HepG2 (cell line): ENCODE measurements around the gene POU4F2.

Experiments
- ATAD3A ChIP-seq: sonication (generic); formaldehyde crosslinking; IDR thresholded peaks from 2 replicates; pipeline ENCODE4 v1.4.0; 2020; ENCODE audit warnings: missing genetic modification reagents
- ATF7-NPFF ChIP-seq: sonication (generic); formaldehyde crosslinking; IDR thresholded peaks from 2 replicates; pipeline ENCODE4 v1.8.1; 2023; ENCODE audit warnings: mild to moderate bottlenecking, low read depth, missing genetic modification reagents, moderate library complexity
- CCAR2 ChIP-seq: fragments of 200-400 bp; formaldehyde crosslinking; optimal IDR thresholded peaks from 2 replicates; pipeline ENCODE3; 2018; ENCODE audit warnings: low read depth, mild to moderate bottlenecking, low read length, moderate library complexity
- CREB1 ChIP-seq, 2 experiments: fragments of 450-650 bp in 1 of 2; IDR thresholded peaks; 2 replicates each; pipeline ENCODE4 v1.6.1; 2016 to 2017; ENCODE audit warnings: control low read depth in 1 of 2, mild to moderate bottlenecking in 1 of 2, missing compliant biosample characterization in 1 of 2, missing genetic modification characterization in 1 of 2
- ELF3 ChIP-seq: IDR thresholded peaks from 2 replicates; pipeline ENCODE4 v1.6.1; 2016; ENCODE audit warnings: missing genetic modification reagents, missing compliant biosample characterization
- KLF16 ChIP-seq, 2 experiments: sonication (generic) in 1 of 2; formaldehyde crosslinking in 1 of 2; IDR thresholded peaks; 2 replicates each; pipeline versions ENCODE4 v1.6.1 to v1.8.0; 2016 to 2023; ENCODE audit warnings: missing genetic modification reagents in 2 of 2, missing compliant biosample characterization in 1 of 2
- RFX5 ChIP-seq: IDR thresholded peaks from 2 replicates; pipeline ENCODE4 v1.6.1; 2011; ENCODE audit warnings: low read depth, low read length, improper control_type of control experiment
- SCMH1 ChIP-seq: sonication (generic); formaldehyde crosslinking; IDR thresholded peaks from 2 replicates; pipeline ENCODE4 v1.9.0; 2021; ENCODE audit warnings: missing genetic modification reagents, mild to moderate bottlenecking, borderline replicate concordance
- SNRNP70 ChIP-seq: fragments of 200-400 bp; formaldehyde crosslinking; IDR thresholded peaks from 2 replicates; pipeline ENCODE4 v1.6.1; 2017; ENCODE audit warnings: mild to moderate bottlenecking, low read depth, low read length, moderate library complexity
- ZMYM3 ChIP-seq: sonication (generic); formaldehyde crosslinking; IDR thresholded peaks from 2 replicates; pipeline ENCODE4 v1.5.1; 2020; ENCODE audit warnings: mild to moderate bottlenecking, missing genetic modification reagents
- TF ChIP-seq, protein P1 (sequence below): IDR thresholded peaks from 2 replicates; pipeline ENCODE4 v1.6.1; 2012; ENCODE audit warnings: inconsistent platforms

GRCh38 chr4:146646593-146647325 lies 8.1 kb downstream of the POU4F2 start:
- TF ChIP-seq ATAD3A (no peak), KLF16 (CRISPR knock-in tag; IDR thresholded peaks at IDR 0.05) (no peak), SCMH1 (CRISPR knock-in tag) (no peak), SNRNP70 (no peak), ZMYM3 (CRISPR knock-in tag) (no peak), ATF7-NPFF (CRISPR knock-in tag) (no peak), ELF3 (no peak), CCAR2 (no peak), CREB1 (IDR thresholded peaks at IDR 0.05) (no peak), CREB1 (CRISPR knock-in tag; IDR thresholded peaks at IDR 0.05) (no peak), RFX5 (no peak)
- TF ChIP-seq, protein P1, sequence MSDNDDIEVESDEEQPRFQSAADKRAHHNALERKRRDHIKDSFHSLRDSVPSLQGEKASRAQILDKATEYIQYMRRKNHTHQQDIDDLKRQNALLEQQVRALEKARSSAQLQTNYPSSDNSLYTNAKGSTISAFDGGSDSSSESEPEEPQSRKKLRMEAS: no peak
